ENCODE data around the gene MYOT.

The MYOT gene

DNA sequence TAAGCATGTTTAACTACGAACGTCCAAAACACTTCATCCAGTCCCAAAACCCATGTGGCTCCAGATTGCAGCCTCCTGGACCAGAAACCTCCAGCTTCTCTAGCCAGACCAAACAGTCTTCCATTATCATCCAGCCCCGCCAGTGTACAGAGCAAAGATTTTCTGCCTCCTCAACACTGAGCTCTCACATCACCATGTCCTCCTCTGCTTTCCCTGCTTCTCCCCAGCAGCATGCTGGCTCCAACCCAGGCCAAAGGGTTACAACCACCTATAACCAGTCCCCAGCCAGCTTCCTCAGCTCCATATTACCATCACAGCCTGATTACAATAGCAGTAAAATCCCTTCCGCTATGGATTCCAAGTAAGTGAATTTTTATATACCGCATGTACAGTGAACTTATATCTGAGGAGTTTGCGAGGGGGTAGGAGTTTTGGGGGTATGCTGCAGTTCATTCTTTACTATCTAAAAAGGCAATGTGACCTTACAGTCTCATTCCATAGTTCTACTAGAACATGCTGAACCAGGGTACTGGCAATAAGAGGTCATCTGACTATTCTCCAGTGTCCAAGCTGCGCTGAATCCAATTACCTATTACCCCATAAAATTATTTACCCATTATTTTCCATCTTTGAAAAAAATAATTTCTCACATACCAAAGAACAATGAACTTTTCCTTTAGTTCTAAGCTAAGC, 3.1 kb downstream of the MYOT start:
- TF ChIP-seq GABPA (IDR thresholded peaks at IDR 0.05; ENCODE audit: low read depth), result no peak
- TF ChIP-seq, protein P1, sequence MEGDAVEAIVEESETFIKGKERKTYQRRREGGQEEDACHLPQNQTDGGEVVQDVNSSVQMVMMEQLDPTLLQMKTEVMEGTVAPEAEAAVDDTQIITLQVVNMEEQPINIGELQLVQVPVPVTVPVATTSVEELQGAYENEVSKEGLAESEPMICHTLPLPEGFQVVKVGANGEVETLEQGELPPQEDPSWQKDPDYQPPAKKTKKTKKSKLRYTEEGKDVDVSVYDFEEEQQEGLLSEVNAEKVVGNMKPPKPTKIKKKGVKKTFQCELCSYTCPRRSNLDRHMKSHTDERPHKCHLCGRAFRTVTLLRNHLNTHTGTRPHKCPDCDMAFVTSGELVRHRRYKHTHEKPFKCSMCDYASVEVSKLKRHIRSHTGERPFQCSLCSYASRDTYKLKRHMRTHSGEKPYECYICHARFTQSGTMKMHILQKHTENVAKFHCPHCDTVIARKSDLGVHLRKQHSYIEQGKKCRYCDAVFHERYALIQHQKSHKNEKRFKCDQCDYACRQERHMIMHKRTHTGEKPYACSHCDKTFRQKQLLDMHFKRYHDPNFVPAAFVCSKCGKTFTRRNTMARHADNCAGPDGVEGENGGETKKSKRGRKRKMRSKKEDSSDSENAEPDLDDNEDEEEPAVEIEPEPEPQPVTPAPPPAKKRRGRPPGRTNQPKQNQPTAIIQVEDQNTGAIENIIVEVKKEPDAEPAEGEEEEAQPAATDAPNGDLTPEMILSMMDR (IDR thresholded peaks at IDR 0.05; ENCODE audit: insufficient read depth, low read length), result no peak
- TF ChIP-seq SPI1 (IDR thresholded peaks at IDR 0.05; ENCODE audit: borderline replicate concordance, low read depth), result no peak
- no peak overlapping the region for H3K27ac ChIP-seq (replicated peaks)
- DNase-seq (ENCODE audit: low read depth in 1 of 2, low spot score in 1 of 2), result no peak
- no peak overlapping the region for H3K4me3 ChIP-seq (replicated peaks; ENCODE audit: insufficient read depth, low read length)
- no peaks in the 10 kb centered on the region for H3K27me3 ChIP-seq (ENCODE audit: insufficient read depth, poor library complexity, severe bottlenecking)

GRCh38 chr5:137871571-137871970, 3.9 kb downstream of the MYOT start:
- TF ChIP-seq POLR2AphosphoS5 (IDR thresholded peaks at IDR 0.05; ENCODE audit: low read depth) (no peak), GABPA (IDR thresholded peaks at IDR 0.05; ENCODE audit: low read depth) (no peak), SPI1 (IDR thresholded peaks at IDR 0.05; ENCODE audit: borderline replicate concordance, low read depth) (no peak), REST (IDR thresholded peaks at IDR 0.05; ENCODE audit: insufficient replicate concordance, low read depth) (no peak)
- TF ChIP-seq, protein P1 (IDR thresholded peaks at IDR 0.05; ENCODE audit: insufficient read depth, low read length), result no peak
- H3K27me3 ChIP-seq (ENCODE audit: insufficient read depth, poor library complexity, severe bottlenecking), result no peaks in the 10 kb centered on the region
- H3K27ac ChIP-seq (replicated peaks), result no peak overlapping the region
- no peak overlapping the region for H3K4me3 ChIP-seq (replicated peaks; ENCODE audit: insufficient read depth, low read length)
- DNase-seq (ENCODE audit: low read depth in 1 of 2, low spot score in 1 of 2), result no peak

- no peak for TF ChIP-seq SPI1 (IDR thresholded peaks at IDR 0.05; ENCODE audit: borderline replicate concordance, low read depth)
- TF ChIP-seq, protein P1 (IDR thresholded peaks at IDR 0.05; ENCODE audit: insufficient read depth, low read length), result no peak
- no peak for TF ChIP-seq POLR2AphosphoS5 (IDR thresholded peaks at IDR 0.05; ENCODE audit: low read depth)
- no peak for TF ChIP-seq REST (IDR thresholded peaks at IDR 0.05; ENCODE audit: insufficient replicate concordance, low read depth)
- no peak for DNase-seq (ENCODE audit: low read depth in 1 of 2, low spot score in 1 of 2)
- no peak overlapping the region for H3K4me3 ChIP-seq (replicated peaks; ENCODE audit: insufficient read depth, low read length)
These were observed 4.8 kb downstream of the MYOT start for GRCh38 chr5:137872466-137872865.

GRCh38 chr5:137876101-137876500, 8.4 kb downstream of the MYOT start:
- no peak overlapping the region for H3K4me3 ChIP-seq (replicated peaks; ENCODE audit: insufficient read depth, low read length)
- H3K27me3 ChIP-seq (ENCODE audit: insufficient read depth, poor library complexity, severe bottlenecking), result no peaks in the 10 kb centered on the region
- TF ChIP-seq, protein P1 (IDR thresholded peaks at IDR 0.05; ENCODE audit: insufficient read depth, low read length), result no peak
- TF ChIP-seq GABPA (IDR thresholded peaks at IDR 0.05; ENCODE audit: low read depth), result no peak
- H3K27ac ChIP-seq (replicated peaks), result no peak overlapping the region
- no peak for DNase-seq (ENCODE audit: low read depth in 1 of 2, low spot score in 1 of 2)

More at GRCh38 chr5:137872466-137872865, 4.8 kb downstream of the MYOT start:
- Histone ChIP-seq H3K27ac (replicated peaks) (no peak overlapping the region), H3K27me3 (ENCODE audit: insufficient read depth, poor library complexity, severe bottlenecking) (no peaks in the 10 kb centered on the region)

Measured in HL-60 (cell line).